ENCODE results near the gene RING1. TPM values are rescaled to one million over a fixed set of nuclear protein-coding genes. Genes with fewer than 3 reads are reported as not detected.

RING1 gene
- total and polyA plus RNA-seq, 2 experiments from 2014 or later, result 25.6 to 32.5 TPM

DNA sequence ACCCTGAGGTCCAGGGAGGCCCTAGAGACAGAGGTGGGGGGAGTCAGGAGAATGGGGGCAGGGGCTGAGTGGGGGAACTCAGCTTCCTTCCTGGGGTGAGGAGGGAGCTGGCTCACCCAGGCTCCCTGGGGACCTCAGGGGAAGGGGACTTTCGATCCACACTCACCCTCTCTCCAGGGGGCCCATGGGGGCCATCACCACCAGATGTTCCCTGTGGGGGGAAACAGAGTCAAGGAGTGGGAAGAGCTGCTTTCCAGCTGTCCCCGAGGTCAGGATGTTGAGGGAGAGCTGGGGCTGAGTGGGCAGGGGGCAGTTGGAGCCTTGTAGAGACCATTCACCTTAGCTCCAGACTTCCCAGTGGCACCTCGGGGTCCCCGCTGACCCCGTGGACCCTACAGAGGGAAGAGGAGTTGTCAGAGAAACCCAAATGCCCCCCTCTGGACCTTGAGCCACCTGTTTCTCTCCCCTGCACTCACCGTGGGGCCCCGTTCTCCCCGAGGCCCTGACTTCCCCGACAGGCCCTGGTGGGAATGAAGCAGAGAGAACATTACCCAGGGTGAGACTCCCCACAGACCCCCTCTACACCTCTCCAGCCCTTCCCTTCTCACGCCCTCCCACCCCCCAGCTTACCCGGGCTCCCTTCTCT, 34.6 kb upstream of the RING1 start:
- Histone ChIP-seq H3K4me3 (no peak overlapping the region), H3K27ac (no peak overlapping the region), H3K9me3 (ENCODE audit: low read depth) (no peaks in the 10 kb centered on the region), H3K9me2 (replicated peaks; ENCODE audit: insufficient read depth) (no peaks in the 10 kb centered on the region), H4K20me1 (ENCODE audit: insufficient read depth, poor library complexity, severe bottlenecking) (no peaks in the 10 kb centered on the region), H2AFZ (no peak overlapping the region), H3K79me2 (no peaks in the 10 kb centered on the region), H3K27me3 (no peaks in the 10 kb centered on the region), H3K4me2 (no peak overlapping the region), H3K4me1 (ENCODE audit: insufficient read depth) (no peaks in the 10 kb centered on the region), H3K36me3 (replicated peaks; ENCODE audit: insufficient read depth, low read depth) (no peaks in the 10 kb centered on the region)
- 75% methylated on average over 5 of the region's 11 CpGs for WGBS (ENCODE audit: low lambda C conversion rate, missing lambda C conversion rate)
- TF ChIP-seq, protein P1, sequence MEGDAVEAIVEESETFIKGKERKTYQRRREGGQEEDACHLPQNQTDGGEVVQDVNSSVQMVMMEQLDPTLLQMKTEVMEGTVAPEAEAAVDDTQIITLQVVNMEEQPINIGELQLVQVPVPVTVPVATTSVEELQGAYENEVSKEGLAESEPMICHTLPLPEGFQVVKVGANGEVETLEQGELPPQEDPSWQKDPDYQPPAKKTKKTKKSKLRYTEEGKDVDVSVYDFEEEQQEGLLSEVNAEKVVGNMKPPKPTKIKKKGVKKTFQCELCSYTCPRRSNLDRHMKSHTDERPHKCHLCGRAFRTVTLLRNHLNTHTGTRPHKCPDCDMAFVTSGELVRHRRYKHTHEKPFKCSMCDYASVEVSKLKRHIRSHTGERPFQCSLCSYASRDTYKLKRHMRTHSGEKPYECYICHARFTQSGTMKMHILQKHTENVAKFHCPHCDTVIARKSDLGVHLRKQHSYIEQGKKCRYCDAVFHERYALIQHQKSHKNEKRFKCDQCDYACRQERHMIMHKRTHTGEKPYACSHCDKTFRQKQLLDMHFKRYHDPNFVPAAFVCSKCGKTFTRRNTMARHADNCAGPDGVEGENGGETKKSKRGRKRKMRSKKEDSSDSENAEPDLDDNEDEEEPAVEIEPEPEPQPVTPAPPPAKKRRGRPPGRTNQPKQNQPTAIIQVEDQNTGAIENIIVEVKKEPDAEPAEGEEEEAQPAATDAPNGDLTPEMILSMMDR (IDR thresholded peaks at IDR 0.05; ENCODE audit: poor library complexity), result no peak
- TF ChIP-seq EZH2phosphoT487 (IDR thresholded peaks at IDR 0.05; ENCODE audit: low read depth, severe bottlenecking, unreplicated experiment) (no peak), EZH2 (IDR thresholded peaks at IDR 0.05; ENCODE audit: borderline replicate concordance) (no peak)
- DNase-seq (ENCODE audit: low spot score), result no peak

DNA sequence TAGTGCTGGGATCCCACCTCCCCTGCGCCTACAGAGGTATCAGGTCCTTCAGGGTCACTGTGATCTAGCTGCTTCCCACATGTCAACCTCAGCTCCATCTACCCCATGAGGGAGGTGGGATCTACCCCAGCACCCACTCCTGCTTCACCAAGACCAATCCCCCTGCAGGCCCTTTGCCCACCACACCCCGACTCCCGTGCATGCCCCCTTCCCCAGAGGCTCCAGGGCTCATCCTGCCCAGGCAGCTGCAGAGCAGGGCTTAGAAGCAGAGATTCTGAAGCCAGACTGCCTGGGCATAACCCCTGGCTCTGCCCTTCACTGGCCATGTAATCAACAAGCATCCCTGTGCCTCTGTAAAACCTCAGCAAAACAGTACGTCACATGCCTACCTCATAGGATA, 33.5 kb upstream of the RING1 start:
- DNase-seq (ENCODE audit: low spot score), result no peak
- WGBS (ENCODE audit: low lambda C conversion rate, missing lambda C conversion rate), result 87% methylated on average over 4 of the region's 4 CpGs
- Histone ChIP-seq H2AFZ (no peak overlapping the region), H3K79me2 (no peaks in the 10 kb centered on the region), H4K20me1 (ENCODE audit: insufficient read depth, poor library complexity, severe bottlenecking) (no peaks in the 10 kb centered on the region), H3K36me3 (replicated peaks; ENCODE audit: insufficient read depth, low read depth) (no peaks in the 10 kb centered on the region), H3K27me3 (no peaks in the 10 kb centered on the region), H3K9me2 (replicated peaks; ENCODE audit: insufficient read depth) (no peaks in the 10 kb centered on the region), H3K9me3 (ENCODE audit: low read depth) (no peaks in the 10 kb centered on the region), H3K4me2 (no peak overlapping the region), H3K4me1 (ENCODE audit: insufficient read depth) (no peaks in the 10 kb centered on the region), H3K27ac (no peak overlapping the region), H3K4me3 (no peak overlapping the region)
- TF ChIP-seq EZH2phosphoT487 (IDR thresholded peaks at IDR 0.05; ENCODE audit: low read depth, severe bottlenecking, unreplicated experiment) (no peak), EZH2 (IDR thresholded peaks at IDR 0.05; ENCODE audit: borderline replicate concordance) (no peak)
- TF ChIP-seq, protein P1 (IDR thresholded peaks at IDR 0.05; ENCODE audit: poor library complexity), result no peak

DNA sequence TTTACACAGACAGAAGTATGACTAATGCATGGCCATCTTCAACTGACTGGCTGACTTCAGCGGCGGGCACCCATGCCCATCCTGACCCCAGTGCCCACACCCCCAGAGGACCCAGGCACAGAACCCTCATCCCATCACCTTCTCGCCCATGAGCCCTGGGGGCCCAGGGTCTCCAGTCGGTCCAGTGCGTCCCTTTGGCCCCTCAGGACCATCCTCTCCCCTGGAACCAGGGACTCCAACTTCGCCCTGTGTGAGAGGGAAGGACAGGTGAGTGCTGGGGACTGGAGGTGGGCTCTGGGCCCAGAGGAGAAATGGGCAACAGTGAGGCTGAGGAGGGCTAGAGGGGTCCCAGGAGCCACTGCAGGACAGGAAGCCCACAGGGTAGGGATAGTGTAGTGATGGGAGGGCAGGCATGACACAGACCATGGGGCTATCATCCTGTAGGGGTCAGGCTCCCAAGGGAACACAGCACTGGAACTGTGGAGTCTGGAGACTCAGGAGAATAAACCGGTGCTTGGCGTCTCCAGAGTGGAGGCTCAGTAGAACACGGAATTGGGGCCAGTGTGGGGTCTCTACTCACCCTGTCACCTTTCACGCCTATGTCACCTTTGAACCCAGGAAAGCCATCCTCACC, 32.7 kb upstream of the RING1 start:
- no peaks in the 10 kb centered on the region for H3K4me1 ChIP-seq (ENCODE audit: insufficient read depth)
- no peak for DNase-seq (ENCODE audit: low spot score)
- H3K9me2 ChIP-seq (replicated peaks; ENCODE audit: insufficient read depth), result no peaks in the 10 kb centered on the region
- no peak overlapping the region for H2AFZ ChIP-seq
- WGBS (ENCODE audit: low lambda C conversion rate, missing lambda C conversion rate), result 88% methylated on average over 10 of the region's 10 CpGs
- no peak overlapping the region for H3K4me3 ChIP-seq
- H3K4me2 ChIP-seq, result no peak overlapping the region
- H3K9me3 ChIP-seq (ENCODE audit: low read depth), result no peaks in the 10 kb centered on the region
- no peaks in the 10 kb centered on the region for H3K27me3 ChIP-seq
- TF ChIP-seq EZH2phosphoT487 (IDR thresholded peaks at IDR 0.05; ENCODE audit: low read depth, severe bottlenecking, unreplicated experiment) (no peak), EZH2 (IDR thresholded peaks at IDR 0.05; ENCODE audit: borderline replicate concordance) (no peak)
- TF ChIP-seq, protein P1 (IDR thresholded peaks at IDR 0.05; ENCODE audit: poor library complexity), result no peak
- H3K79me2 ChIP-seq, result no peaks in the 10 kb centered on the region
- H3K27ac ChIP-seq, result no peak overlapping the region
- H4K20me1 ChIP-seq (ENCODE audit: insufficient read depth, poor library complexity, severe bottlenecking), result no peaks in the 10 kb centered on the region
- no peaks in the 10 kb centered on the region for H3K36me3 ChIP-seq (replicated peaks; ENCODE audit: insufficient read depth, low read depth)
